Thymus (tissue), 11 donors: ENCODE measurements around the gene CNGB1. TPM values are rescaled to one million over a fixed set of nuclear protein-coding genes. Genes with fewer than 3 reads are reported as not detected.

Experiments
- DNase-seq, 9 donors: peaks; one replicate each; pipeline ENCODE4 v3.0.0-alpha.2; 2013; ENCODE audit warnings: low spot score in 9 of 9, low read depth in 6 of 9, missing footprints in 1 of 9
- H3K27ac ChIP-seq, 2 donors: one replicate each; pipeline ENCODE4 v1.5.1; 2013; ENCODE audit warnings: control low read depth in 1 of 2, low read depth in 1 of 2, low read length in 1 of 2, mild to moderate bottlenecking in 1 of 2, moderate library complexity in 1 of 2
- H3K27me3 ChIP-seq, 2 donors: one replicate each; pipeline ENCODE4 v1.5.1; 2013; ENCODE audit warnings: low read length in 1 of 2; ENCODE audit not compliant: control insufficient read depth in 2 of 2, insufficient read depth in 1 of 2
- H3K36me3 ChIP-seq, 2 donors: one replicate each; pipeline ENCODE4 v1.5.1; 2013; ENCODE audit warnings: low read length in 1 of 2, mild to moderate bottlenecking in 1 of 2, moderate library complexity in 1 of 2; ENCODE audit not compliant: control insufficient read depth in 2 of 2, insufficient read depth in 2 of 2
- H3K4me1 ChIP-seq, 2 donors: one replicate each; pipeline ENCODE4 v1.5.1; 2013; ENCODE audit warnings: low read length in 2 of 2; ENCODE audit not compliant: control insufficient read depth in 2 of 2, insufficient read depth in 2 of 2
- H3K4me3 ChIP-seq, 2 donors: one replicate each; pipeline ENCODE4 v1.5.1; 2013; ENCODE audit warnings: low read length in 2 of 2, control low read depth in 1 of 2, mild to moderate bottlenecking in 1 of 2
- H3K9me3 ChIP-seq, 2 donors: one replicate each; pipeline ENCODE4 v1.5.1; 2013; ENCODE audit warnings: low read length in 1 of 2, mild to moderate bottlenecking in 1 of 2; ENCODE audit not compliant: control insufficient read depth in 2 of 2, insufficient read depth in 1 of 2
- WGBS: extraction: QIAGEN DNeasy Blood & Tissue Kit; methylation state at CpG from one replicate; pipeline ENCODE4 v1.1.7; 2013; 5-methylcytosine and 5-hydroxymethylcytosine counted together
- polyA plus RNA-seq: library from polyadenylated mRNA; stranded (reverse); fragments of 200-250 nt; gene quantifications from one replicate; pipeline ENCODE4 v1.2.3, GENCODE V29; 2013
- total RNA-seq: library from RNA; stranded (reverse); fragments of 120-200 nt; gene quantifications from one replicate; pipeline ENCODE4 v1.2.4, GENCODE V29; 2013
- donor health status: healthy.

Gene CNGB1
- total and polyA plus RNA-seq, 2 donors, result 0.19 to 0.43 TPM

DNA sequence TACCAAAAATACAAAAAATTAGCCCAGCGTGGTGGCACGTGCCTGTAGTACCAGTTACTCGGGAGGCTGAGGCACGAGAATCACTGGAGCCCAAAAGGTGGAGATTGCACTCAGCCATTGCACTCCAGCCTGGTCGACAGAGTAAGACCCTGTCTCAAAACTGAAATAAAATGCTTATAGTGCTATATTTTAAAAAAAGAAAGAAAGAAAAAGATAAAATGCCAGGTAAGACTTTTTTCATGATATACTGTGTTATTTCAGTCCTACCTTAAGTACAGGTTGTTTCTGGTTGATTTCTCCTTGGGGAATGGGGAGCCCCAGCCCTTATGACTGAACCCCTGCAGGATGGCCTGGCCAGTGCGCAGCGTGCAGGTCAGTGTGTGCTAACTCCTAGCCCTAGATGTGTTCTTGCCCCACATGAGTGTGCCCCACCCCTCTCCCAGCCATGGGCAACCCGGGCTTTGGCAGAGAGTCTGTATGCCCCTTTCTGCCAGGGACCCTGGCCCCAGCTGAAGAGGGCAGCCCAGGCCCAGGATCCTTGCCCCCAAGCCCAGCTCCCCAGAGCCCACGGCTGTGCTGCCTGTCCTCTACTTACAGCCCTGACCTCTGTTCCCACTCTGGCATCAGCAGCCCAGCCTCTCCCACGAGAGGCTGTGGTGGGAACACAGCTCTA lies 1.3 kb downstream of the CNGB1 start:
- Histone ChIP-seq H3K36me3 (no peaks in the 10 kb centered on the region), H3K4me3 (no peak overlapping the region), H3K27ac (no peak overlapping the region), H3K9me3 (no peaks in the 10 kb centered on the region), H3K4me1 (no peaks in the 10 kb centered on the region), H3K27me3 (no peaks in the 10 kb centered on the region)
- DNase-seq, result no peak
- 97% methylated on average over 10 of the region's 10 CpGs for WGBS

GRCh38 chr16:57967916-57968315 lies 3.0 kb downstream of the CNGB1 start:
- H3K27ac ChIP-seq, result no peak overlapping the region

GRCh38 chr16:57966986-57967385 lies 3.9 kb downstream of the CNGB1 start:
- Histone ChIP-seq H3K27ac (no peak overlapping the region), H3K27me3 (no peaks in the 10 kb centered on the region), H3K4me1 (no peaks in the 10 kb centered on the region), H3K9me3 (no peaks in the 10 kb centered on the region), H3K36me3 (no peaks in the 10 kb centered on the region), H3K4me3 (no peak overlapping the region)
- 94% methylated on average over 9 of the region's 9 CpGs for WGBS
- DNase-seq, result no peak

More at GRCh38 chr16:57967916-57968315, 3.0 kb downstream of the CNGB1 start:
- no peak for DNase-seq
- Histone ChIP-seq H3K4me3 (no peak overlapping the region), H3K27me3 (no peaks in the 10 kb centered on the region), H3K9me3 (no peaks in the 10 kb centered on the region), H3K36me3 (no peaks in the 10 kb centered on the region), H3K4me1 (no peaks in the 10 kb centered on the region)

- H3K4me1 ChIP-seq, result no peaks in the 10 kb centered on the region
- H3K9me3 ChIP-seq, result no peaks in the 10 kb centered on the region
- no peaks in the 10 kb centered on the region for H3K36me3 ChIP-seq
- DNase-seq, result no peak
- no peaks in the 10 kb centered on the region for H3K27me3 ChIP-seq
- no peak overlapping the region for H3K4me3 ChIP-seq
- no peak overlapping the region for H3K27ac ChIP-seq
- WGBS, result 66% methylated on average over 4 of the region's 4 CpGs
Measured at GRCh38 chr16:57966204-57966771, 4.6 kb downstream of the CNGB1 start.

- no peaks in the 10 kb centered on the region for H3K9me3 ChIP-seq
- no peak overlapping the region for H3K4me3 ChIP-seq
- 89% methylated on average over 10 of the region's 10 CpGs for WGBS
- H3K27ac ChIP-seq, result no peak overlapping the region
- no peak for DNase-seq
- no peaks in the 10 kb centered on the region for H3K4me1 ChIP-seq
- no peaks in the 10 kb centered on the region for H3K27me3 ChIP-seq
- no peaks in the 10 kb centered on the region for H3K36me3 ChIP-seq
Measured at GRCh38 chr16:57964157-57964700, 6.7 kb downstream of the CNGB1 start.

GRCh38 chr16:57962756-57963155 lies 8.2 kb downstream of the CNGB1 start:
- H3K27me3 ChIP-seq, result no peaks in the 10 kb centered on the region
- H3K4me3 ChIP-seq, result no peak overlapping the region
- no peaks in the 10 kb centered on the region for H3K4me1 ChIP-seq
- 89% methylated on average over 9 of the region's 9 CpGs for WGBS
- no peaks in the 10 kb centered on the region for H3K36me3 ChIP-seq
- no peak for DNase-seq
- no peaks in the 10 kb centered on the region for H3K9me3 ChIP-seq
- H3K27ac ChIP-seq, result no peak overlapping the region

- no peaks in the 10 kb centered on the region for H3K36me3 ChIP-seq
- no peak overlapping the region for H3K27ac ChIP-seq
- H3K4me1 ChIP-seq, result no peaks in the 10 kb centered on the region
- no peaks in the 10 kb centered on the region for H3K27me3 ChIP-seq
- H3K4me3 ChIP-seq, result no peak overlapping the region
- H3K9me3 ChIP-seq, result no peaks in the 10 kb centered on the region
- no peak for DNase-seq
- 92% methylated on average over 5 of the region's 5 CpGs for WGBS
Measured at GRCh38 chr16:57962046-57962445, 8.9 kb downstream of the CNGB1 start.

- Histone ChIP-seq H3K27ac (no peak overlapping the region), H3K36me3 (no peaks in the 10 kb centered on the region), H3K4me3 (no peak overlapping the region), H3K9me3 (no peaks in the 10 kb centered on the region), H3K27me3 (no peaks in the 10 kb centered on the region), H3K4me1 (no peaks in the 10 kb centered on the region)
- 89% methylated on average over 2 of the region's 2 CpGs for WGBS
- no peak for DNase-seq
Measured at GRCh38 chr16:57961538-57961937, 9.4 kb downstream of the CNGB1 start.

DNA sequence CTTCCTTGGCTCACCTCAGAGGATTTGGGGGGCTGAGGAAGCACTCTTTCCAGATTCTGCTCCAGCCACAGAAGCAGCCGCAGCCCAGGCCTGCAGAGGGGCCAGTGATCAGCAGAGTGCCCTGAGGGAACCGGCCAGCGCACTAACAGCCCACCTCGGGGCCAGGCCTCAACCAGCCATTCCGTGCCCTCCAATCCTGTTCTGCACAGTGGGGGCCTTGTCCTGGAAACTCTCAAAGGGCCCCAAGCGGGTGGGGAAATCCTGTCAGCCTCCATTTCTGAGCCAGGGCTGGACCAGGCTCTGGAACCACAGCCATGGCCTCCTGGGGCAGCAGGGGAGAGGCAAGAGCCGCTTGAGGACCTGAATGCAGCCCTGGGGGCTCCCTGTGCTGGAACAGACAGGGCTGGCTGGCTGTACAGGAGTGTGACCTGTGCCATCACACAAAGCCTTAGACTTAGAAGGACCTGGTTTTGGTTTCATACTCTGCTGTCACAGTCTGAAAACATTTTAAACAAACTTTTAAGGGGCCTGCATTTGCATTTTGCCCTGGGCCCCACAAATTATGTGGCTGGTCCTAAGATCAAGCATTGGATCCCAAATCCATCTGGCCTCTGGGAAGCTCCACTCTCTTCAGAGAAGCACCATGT lies 10.0 kb downstream of the CNGB1 start:
- Histone ChIP-seq H3K9me3 (no peaks in the 10 kb centered on the region), H3K27me3 (no peaks in the 10 kb centered on the region), H3K27ac (no peak overlapping the region), H3K36me3 (no peaks in the 10 kb centered on the region), H3K4me3 (no peak overlapping the region), H3K4me1 (no peaks in the 10 kb centered on the region)
- 96% methylated on average over 7 of the region's 7 CpGs for WGBS
- no peak for DNase-seq
